ENCODE results near the gene AGXT.

GRCh38 chr2:240878341-240878936, 9.8 kb downstream of the AGXT start:
- TF ChIP-seq CTCF (IDR thresholded peaks at IDR 0.05) (no peak), POLR2AphosphoS5 (IDR thresholded peaks at IDR 0.05) (no peak), POLR2A (IDR thresholded peaks at IDR 0.05) (no peak)
